ENCODE data around the gene TRRAP. TPM values are rescaled to one million over a fixed set of nuclear protein-coding genes. Genes with fewer than 3 reads are reported as not detected.

TRRAP gene
- polyA plus RNA-seq, 2 of the 4 experiments (the other 2 are of a cell fraction), result 12.2 to 22.1 TPM

DNA sequence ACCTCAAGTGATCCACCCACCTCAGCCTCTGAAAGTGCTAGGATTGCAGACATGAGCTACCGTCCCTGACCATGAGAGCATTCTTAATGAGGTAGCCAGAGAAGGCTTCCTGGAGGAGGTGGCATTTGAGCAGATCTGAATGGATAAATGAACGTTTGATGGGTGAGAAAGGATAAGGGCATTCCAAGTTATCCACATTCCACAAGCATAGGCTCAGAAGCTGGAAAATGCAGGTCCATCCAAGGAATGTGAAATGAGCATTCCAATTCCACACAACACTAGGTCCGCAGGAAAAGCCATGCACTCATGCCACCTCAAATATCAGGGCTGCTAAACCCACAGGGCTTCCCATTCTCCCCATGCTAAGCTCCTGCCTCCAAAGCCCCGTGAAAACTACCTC, 25.5 kb upstream of the TRRAP start:
- ATAC-seq (peak in 1 of 2 experiments; percentile 39; a peak in 2 of 6 replicates), FAIRE-seq (no peak), DNase-seq (ENCODE audit: low read depth in 1 of 2, low spot score in 1 of 2) (no peak)
- Histone ChIP-seq H3K27ac (no peak overlapping the region), H3K4me2 (no peak overlapping the region; the same call in 2 of the 3 replicates), H3K9me3 (peaks cover 9% of the 10 kb centered on the region; the same call in 2 of the 3 replicates), H3K4me3 (no peak overlapping the region), H3K4me1 (peaks cover 10% of the 10 kb centered on the region; the same call in 2 of the 3 replicates)
- TF ChIP-seq ZFP36 (IDR thresholded peaks at IDR 0.05; ENCODE audit: borderline replicate concordance, partially characterized antibody), result peak; percentile 90
- no peak for TF ChIP-seq TP53 (CRISPR knock-in tag; IDR thresholded peaks at IDR 0.05)
- 42% methylated on average over 4 of the region's 4 CpGs for WGBS (ENCODE audit: missing lambda C conversion rate)
- ChIA-PET CTCF (interaction anchor here (0.7 to 10.0 kb wide), 5 partner anchors 12 to 431 kb away, joined by 3 to 68 read pairs (median 4); partner anchors contain the start of gene TRRAP), POLR2A (no interaction called here)

DNA sequence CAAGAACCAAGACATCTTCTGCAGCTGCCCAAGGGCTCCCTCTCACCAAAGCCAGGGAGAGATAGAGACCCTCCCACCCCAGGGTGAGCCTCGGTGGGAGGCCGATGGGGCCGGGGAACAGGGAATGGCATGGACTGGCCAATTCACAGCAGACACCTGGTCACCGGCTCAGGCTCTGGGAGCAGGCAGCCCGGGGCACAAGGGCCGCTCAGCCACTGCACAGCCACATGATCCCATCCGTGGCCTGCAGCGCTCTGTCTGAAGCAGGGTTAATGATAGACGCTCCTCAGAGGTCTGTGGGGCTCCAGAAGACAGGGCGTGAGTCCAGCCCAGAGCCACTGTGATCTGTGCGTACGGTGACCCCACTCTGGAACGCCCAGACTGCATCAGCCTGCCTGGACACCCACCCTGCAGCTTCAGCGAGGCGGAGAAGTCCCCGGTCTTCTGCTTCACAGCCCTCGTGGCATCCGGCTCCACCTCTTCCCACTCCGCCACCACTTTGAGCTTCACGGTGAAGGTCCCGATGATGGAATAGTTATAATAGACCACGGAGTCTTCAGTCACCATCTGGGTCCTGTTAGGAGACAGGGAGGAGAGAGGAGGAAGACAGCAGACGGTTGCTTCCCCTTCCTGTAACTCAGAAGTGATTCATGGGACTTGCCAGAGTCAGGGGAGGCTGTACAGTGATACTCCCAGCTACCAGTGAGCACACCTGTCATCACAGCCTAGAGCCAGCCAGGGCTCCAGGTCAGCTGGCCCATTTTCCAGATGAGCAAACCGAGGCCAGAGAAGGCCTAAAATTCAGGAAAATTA, 22.5 kb upstream of the TRRAP start:
- no peak for FAIRE-seq
- POLR2A ChIA-PET, result no interaction called here
- WGBS (ENCODE audit: missing lambda C conversion rate), result 81% methylated on average over 17 of the region's 24 CpGs

DNA sequence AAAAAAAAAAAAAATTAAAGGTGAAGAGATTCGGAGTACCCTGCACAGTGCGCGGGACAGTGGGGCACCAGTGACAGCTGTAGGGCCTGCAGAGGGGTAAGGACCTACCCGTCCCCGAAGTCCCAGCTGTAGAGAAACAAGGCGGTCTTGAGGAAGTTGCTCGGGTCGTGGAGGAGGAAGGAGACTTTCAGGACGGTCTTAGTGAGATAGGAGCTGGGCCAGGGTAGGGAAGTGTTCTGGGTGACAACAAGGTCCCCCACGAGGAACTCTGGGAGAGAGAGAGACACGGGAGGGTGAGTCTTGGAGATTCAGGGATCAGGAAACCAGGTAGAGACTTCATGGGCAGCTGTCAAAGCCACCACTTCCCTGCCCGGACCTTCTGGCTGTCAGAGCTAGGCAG, 18.3 kb upstream of the TRRAP start:
- WGBS (ENCODE audit: missing lambda C conversion rate), result 58% methylated on average over 12 of the region's 12 CpGs
- POLR2A ChIA-PET, result no interaction called here
- DNase-seq (ENCODE audit: low read depth in 1 of 2, low spot score in 1 of 2) (no peak), FAIRE-seq (no peak), ATAC-seq (no peak)
- Histone ChIP-seq H3K4me1 (0 out of 3 replicates have a peak, but pooled peaks cover 3% of the 10 kb centered on the region), H3K9me3 (no peaks in the 10 kb centered on the region), H3K27ac (no peak overlapping the region), H3K4me2 (no peak overlapping the region), H3K4me3 (no peak overlapping the region)
- CTCF ChIA-PET, result interaction anchor here (1.6 kb wide), 1 partner anchor 48 kb away, joined by 4 read pairs; no protein-coding TSS in a partner anchor
- no peak for TF ChIP-seq TP53 (CRISPR knock-in tag; IDR thresholded peaks at IDR 0.05)
- no peak for TF ChIP-seq KDM5A (IDR thresholded peaks at IDR 0.05)
- no peak for TF ChIP-seq ZFP36 (IDR thresholded peaks at IDR 0.05; ENCODE audit: borderline replicate concordance, partially characterized antibody)
- no peak for TF ChIP-seq POLR2AphosphoS2 (conservative IDR thresholded peaks at IDR 0.05; ENCODE audit: low read length)

More for the DNA sequence above, 22.5 kb upstream of the TRRAP start:
- TF ChIP-seq, protein P1, sequence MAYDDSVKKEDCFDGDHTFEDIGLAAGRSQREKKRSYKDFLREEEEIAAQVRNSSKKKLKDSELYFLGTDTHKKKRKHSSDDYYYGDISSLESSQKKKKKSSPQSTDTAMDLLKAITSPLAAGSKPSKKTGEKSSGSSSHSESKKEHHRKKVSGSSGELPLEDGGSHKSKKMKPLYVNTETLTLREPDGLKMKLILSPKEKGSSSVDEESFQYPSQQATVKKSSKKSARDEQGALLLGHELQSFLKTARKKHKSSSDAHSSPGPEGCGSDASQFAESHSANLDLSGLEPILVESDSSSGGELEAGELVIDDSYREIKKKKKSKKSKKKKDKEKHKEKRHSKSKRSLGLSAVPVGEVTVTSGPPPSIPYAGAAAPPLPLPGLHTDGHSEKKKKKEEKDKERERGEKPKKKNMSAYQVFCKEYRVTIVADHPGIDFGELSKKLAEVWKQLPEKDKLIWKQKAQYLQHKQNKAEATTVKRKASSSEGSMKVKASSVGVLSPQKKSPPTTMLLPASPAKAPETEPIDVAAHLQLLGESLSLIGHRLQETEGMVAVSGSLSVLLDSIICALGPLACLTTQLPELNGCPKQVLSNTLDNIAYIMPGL (CRISPR knock-in tag; IDR thresholded peaks at IDR 0.05; ENCODE audit: borderline replicate concordance), result no peak
- TF ChIP-seq EP300 (IDR thresholded peaks at IDR 0.05), result no peak
- no peak for TF ChIP-seq ESRRA (IDR thresholded peaks at IDR 0.05; ENCODE audit: borderline replicate concordance, low read length)
- TF ChIP-seq, protein P2, sequence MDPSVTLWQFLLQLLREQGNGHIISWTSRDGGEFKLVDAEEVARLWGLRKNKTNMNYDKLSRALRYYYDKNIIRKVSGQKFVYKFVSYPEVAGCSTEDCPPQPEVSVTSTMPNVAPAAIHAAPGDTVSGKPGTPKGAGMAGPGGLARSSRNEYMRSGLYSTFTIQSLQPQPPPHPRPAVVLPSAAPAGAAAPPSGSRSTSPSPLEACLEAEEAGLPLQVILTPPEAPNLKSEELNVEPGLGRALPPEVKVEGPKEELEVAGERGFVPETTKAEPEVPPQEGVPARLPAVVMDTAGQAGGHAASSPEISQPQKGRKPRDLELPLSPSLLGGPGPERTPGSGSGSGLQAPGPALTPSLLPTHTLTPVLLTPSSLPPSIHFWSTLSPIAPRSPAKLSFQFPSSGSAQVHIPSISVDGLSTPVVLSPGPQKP (IDR thresholded peaks at IDR 0.05; ENCODE audit: low read depth, low read length), result no peak
- TF ChIP-seq CEBPB (IDR thresholded peaks at IDR 0.05), result no peak
- TF ChIP-seq, protein P3, sequence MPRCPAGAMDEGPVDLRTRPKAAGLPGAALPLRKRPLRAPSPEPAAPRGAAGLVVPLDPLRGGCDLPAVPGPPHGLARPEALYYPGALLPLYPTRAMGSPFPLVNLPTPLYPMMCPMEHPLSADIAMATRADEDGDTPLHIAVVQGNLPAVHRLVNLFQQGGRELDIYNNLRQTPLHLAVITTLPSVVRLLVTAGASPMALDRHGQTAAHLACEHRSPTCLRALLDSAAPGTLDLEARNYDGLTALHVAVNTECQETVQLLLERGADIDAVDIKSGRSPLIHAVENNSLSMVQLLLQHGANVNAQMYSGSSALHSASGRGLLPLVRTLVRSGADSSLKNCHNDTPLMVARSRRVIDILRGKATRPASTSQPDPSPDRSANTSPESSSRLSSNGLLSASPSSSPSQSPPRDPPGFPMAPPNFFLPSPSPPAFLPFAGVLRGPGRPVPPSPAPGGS (IDR thresholded peaks at IDR 0.05), result no peak
- no peak for TF ChIP-seq EHMT2 (IDR thresholded peaks at IDR 0.05; ENCODE audit: low read depth)
- no peak for TF ChIP-seq NFE2L2 (conservative IDR thresholded peaks at IDR 0.05; ENCODE audit: low read length)
- TF ChIP-seq RFX5 (IDR thresholded peaks at IDR 0.05), result no peak
- no peak for TF ChIP-seq ZC3H11A (IDR thresholded peaks at IDR 0.05)
- no peak overlapping the region for H3K4me2 ChIP-seq
- no peak overlapping the region for H3K4me3 ChIP-seq
- CTCF ChIA-PET, result interaction anchor here (0.7 to 10.0 kb wide), 3 partner anchors 15 to 445 kb away, joined by 3 to 68 read pairs (median 3); no protein-coding TSS in a partner anchor
- H3K9me3 ChIP-seq, result no peaks in the 10 kb centered on the region
- H3K4me1 ChIP-seq, result peaks cover 10% of the 10 kb centered on the region; the same call in 2 of the 3 replicates
- H3K27ac ChIP-seq, result no peak overlapping the region
- DNase-seq (ENCODE audit: low read depth in 1 of 2, low spot score in 1 of 2) (no peak), ATAC-seq (peak; percentile 17 to 33; a peak in 2 of 6 replicates)
